ENCODE data around the gene PCGF3. TPM values are rescaled to one million over a fixed set of nuclear protein-coding genes. Genes with fewer than 3 reads are reported as not detected.
A peak's percentile ranks its signal among the peaks of the same experiment; 100 is the strongest.

PCGF3 gene, protein sequence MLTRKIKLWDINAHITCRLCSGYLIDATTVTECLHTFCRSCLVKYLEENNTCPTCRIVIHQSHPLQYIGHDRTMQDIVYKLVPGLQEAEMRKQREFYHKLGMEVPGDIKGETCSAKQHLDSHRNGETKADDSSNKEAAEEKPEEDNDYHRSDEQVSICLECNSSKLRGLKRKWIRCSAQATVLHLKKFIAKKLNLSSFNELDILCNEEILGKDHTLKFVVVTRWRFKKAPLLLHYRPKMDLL
- total RNA-seq: 100 to 1,000 TPM in 2 of 4 donors, 10 to 100 TPM in 2; 56.5 to 256 (median 97.2) TPM

DNA sequence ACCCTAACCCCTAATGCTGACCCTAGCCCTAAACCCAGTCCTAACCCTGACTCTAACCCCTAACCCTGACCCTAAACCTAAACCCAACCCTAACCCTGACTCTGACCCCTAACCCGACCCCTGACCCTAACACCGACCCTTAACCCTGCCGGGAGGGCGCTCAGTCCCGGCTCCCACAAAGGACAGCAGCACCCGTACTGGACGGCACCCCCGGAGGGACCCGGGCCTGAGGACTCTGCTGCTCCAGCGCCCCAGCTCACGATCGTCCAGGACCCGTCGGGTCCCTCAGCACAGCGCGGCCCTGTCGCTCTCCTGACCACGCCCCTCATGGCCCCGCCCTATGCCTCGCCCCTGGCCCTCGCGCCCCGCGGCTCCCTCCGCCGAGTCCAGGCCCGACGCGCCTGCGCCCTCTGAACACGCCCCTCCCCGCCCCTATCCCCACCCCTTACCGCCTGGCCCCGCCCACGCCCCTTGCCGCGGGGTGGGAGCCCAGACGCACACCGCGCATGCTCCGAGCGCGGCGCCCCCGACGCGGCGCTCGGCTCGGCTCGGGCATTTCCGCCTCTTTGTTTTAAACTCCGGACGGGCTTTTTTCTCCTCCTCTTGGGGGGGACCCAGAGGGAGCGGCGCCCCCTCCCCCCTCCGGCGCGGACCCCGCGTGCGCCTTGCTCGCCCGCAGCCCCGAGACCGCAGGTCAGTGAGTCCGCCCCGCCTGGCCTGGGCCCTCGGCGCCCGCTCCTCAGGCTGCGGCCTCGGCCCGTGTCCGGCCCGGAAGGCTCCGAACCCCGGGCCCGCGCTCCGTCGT, at the start of gene PCGF3:
Gene PCGF3 (plus strand): TSS at position 555 of the 805 bp plus-strand sequence. CDS start 27,849 bp downstream, outside the sequence.
- H3K27ac ChIP-seq: peak within 1 kb of the TSS; percentile 83 to 94 (median 88)
- WGBS, 2 donors (ENCODE audit: low coverage in 1 of 2): 3 to 40% methylated on average over 1 to 57 of the region's 82 CpGs
- DNase-seq: peak; percentile 99
- H3K27me3 ChIP-seq: no peaks in the 10 kb centered on the region
- in situ Hi-C loops (cut with MboI; ENCODE audit: low pct_ligation_motif_present in 1 of 4, low pct_unique_long_range_greater_than_20kb in 1 of 4, low sequenced_read_pairs in 3 of 4) (no loop called here), intact Hi-C loops (cut with DNase I; ENCODE audit: low total_unique reads) (no loop called here)
- H3K4me3 ChIP-seq: peak within 1 kb of the TSS; percentile 93 to 98 (median 96)
- no peaks in the 10 kb centered on the region for H3K36me3 ChIP-seq
- TF ChIP-seq POLR2A (IDR thresholded peaks at IDR 0.05) (peak; percentile 49), POLR2AphosphoS5 (IDR thresholded peaks at IDR 0.05) (peak; percentile 43 to 80 (median 77)), EP300 (IDR thresholded peaks at IDR 0.05; ENCODE audit: low read depth) (no peak)
- H3K4me1 ChIP-seq: peaks cover 10 to 27% (median 23%) of the 10 kb centered on the region in 4 donors
- H3K9me3 ChIP-seq: no peaks in the 10 kb centered on the region

- H3K27ac ChIP-seq: no peak overlapping the region
- intact Hi-C loops (cut with DNase I; ENCODE audit: low total_unique reads) (no loop called here), in situ Hi-C loops (cut with MboI; ENCODE audit: low pct_ligation_motif_present in 1 of 4, low pct_unique_long_range_greater_than_20kb in 1 of 4, low sequenced_read_pairs in 3 of 4) (no loop called here)
- TF ChIP-seq EP300 (IDR thresholded peaks at IDR 0.05; ENCODE audit: low read depth) (no peak), CTCF (IDR thresholded peaks at IDR 0.05) (no peak), POLR2A (IDR thresholded peaks at IDR 0.05) (no peak), POLR2AphosphoS5 (IDR thresholded peaks at IDR 0.05) (no peak)
- H3K4me1 ChIP-seq: no peaks in the 10 kb centered on the region
- no peaks in the 10 kb centered on the region for H3K36me3 ChIP-seq
- peaks cover 26% of the 10 kb centered on the region for H3K27me3 ChIP-seq
- WGBS, 2 donors (ENCODE audit: low coverage in 1 of 2): 39 to 69% methylated on average over 6 to 54 of the region's 58 CpGs
- DNase-seq: no peak
- H3K9me3 ChIP-seq: no peaks in the 10 kb centered on the region
- H3K4me3 ChIP-seq: no peak overlapping the region
Measured at GRCh38 chr4:656436-657337, 48.9 kb upstream of the PCGF3 start.

DNA sequence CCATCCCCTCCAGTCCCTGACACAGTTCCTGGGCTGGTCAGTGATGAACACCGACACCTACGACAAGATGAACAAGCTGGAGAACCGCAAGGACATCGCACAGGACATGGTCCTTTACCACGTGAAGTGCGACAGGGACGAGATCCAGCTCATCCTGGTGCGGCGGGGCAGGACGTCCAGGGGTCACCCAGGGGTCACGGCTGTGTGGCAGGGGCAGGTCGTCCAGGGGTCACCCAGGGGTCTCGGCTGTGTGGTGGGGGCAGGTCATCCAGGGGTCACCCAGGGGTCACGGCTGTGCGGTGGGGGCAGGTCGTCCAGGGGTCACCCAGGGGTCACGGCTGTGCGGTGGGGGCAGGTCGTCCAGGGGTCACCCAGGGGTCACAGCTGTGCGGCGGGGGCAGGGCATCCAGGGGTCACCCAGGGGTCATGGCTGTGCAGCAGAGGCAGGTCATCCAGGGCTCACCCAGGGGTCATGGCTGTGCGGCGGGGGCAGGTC, 48.2 kb upstream of the PCGF3 start:
- Histone ChIP-seq H3K4me1 (no peaks in the 10 kb centered on the region), H3K9me3 (no peaks in the 10 kb centered on the region), H3K4me3 (no peak overlapping the region), H3K36me3 (no peaks in the 10 kb centered on the region), H3K27me3 (peaks cover 19% of the 10 kb centered on the region), H3K27ac (no peak overlapping the region)
- in situ Hi-C loops (cut with MboI; ENCODE audit: low pct_ligation_motif_present in 1 of 4, low pct_unique_long_range_greater_than_20kb in 1 of 4, low sequenced_read_pairs in 3 of 4) (no loop called here), intact Hi-C loops (cut with DNase I; ENCODE audit: low total_unique reads) (no loop called here)
- 69 to 80% methylated on average over 3 to 15 of the region's 23 CpGs for WGBS, 2 donors (ENCODE audit: low coverage in 1 of 2)
- DNase-seq: no peak
- TF ChIP-seq EP300 (IDR thresholded peaks at IDR 0.05; ENCODE audit: low read depth) (no peak), CTCF (IDR thresholded peaks at IDR 0.05) (no peak)

DNA sequence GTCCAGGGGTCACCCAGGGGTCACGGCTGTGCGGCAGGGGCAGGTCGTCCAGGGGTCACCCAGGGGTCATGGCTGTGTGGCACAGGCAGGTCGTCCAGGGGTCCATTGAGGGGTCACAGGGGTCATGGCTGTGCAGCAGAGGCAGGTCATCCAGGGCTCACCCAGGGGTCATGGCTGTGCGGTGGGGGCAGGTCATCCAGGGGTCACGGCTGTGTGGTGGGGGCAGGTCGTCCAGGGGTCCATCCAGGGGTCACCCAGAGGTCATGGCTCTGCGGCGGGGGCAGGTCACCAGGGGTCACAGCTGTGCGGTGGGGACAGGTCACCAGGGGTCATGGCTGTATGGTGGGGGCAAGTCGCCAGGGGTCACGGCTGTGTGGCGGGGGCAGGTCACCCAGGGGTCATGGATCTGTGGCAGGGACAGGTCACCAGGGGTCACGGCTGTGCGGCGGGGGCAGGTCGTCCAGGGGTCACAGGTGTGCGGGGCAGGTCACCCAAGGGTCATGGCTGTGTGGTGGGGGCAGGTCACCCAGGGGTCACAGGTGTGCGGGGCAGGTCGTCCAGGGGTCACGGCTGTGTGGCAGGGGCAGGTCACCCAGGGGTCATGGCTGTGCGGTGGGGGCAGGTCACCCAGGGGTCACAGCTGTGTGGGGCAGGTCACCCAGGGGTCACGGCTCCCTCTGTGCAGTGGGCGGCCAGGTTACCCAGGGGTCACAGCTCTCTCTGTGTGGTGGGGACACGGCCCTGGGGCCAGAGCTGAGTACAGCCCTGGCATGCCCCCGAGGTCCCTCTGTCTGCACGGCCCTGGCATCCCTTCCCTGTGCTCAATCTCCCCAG, 47.6 kb upstream of the PCGF3 start:
- no peaks in the 10 kb centered on the region for H3K9me3 ChIP-seq
- no peak overlapping the region for H3K4me3 ChIP-seq
- peaks cover 19% of the 10 kb centered on the region for H3K27me3 ChIP-seq
- intact Hi-C loops (cut with DNase I; ENCODE audit: low total_unique reads) (no loop called here), in situ Hi-C loops (cut with MboI; ENCODE audit: low pct_ligation_motif_present in 1 of 4, low pct_unique_long_range_greater_than_20kb in 1 of 4, low sequenced_read_pairs in 3 of 4) (no loop called here)
- 75 to 80% methylated on average over 1 to 21 of the region's 27 CpGs for WGBS, 2 donors (ENCODE audit: low coverage in 1 of 2)
- DNase-seq: no peak
- no peak for TF ChIP-seq CTCF (IDR thresholded peaks at IDR 0.05)
- TF ChIP-seq POLR2A (IDR thresholded peaks at IDR 0.05): no peak
- no peak for TF ChIP-seq POLR2AphosphoS5 (IDR thresholded peaks at IDR 0.05)
- TF ChIP-seq EP300 (IDR thresholded peaks at IDR 0.05; ENCODE audit: low read depth): no peak
- peaks cover 0 to 2% (median under 1%) of the 10 kb centered on the region in 4 donors for H3K4me1 ChIP-seq
- no peaks in the 10 kb centered on the region for H3K36me3 ChIP-seq
- no peak overlapping the region for H3K27ac ChIP-seq

All from transverse colon (tissue), 4 donors.